Fibroblast of mammary gland (primary cell): Measurements from ENCODE around the gene GSC2.

Experiments
- DNase-seq: peaks from one replicate; pipeline ENCODE4 v3.0.0-alpha.2; 2010; ENCODE audit warnings: low read depth
- H3K4me3 ChIP-seq: 2 replicates; pipeline ENCODE4 v1.5.1; 2011; ENCODE audit warnings: low read depth, mild to moderate bottlenecking, low read length, moderate library complexity; ENCODE audit not compliant: control insufficient read depth
- CTCF ChIP-seq: conservative IDR thresholded peaks from 2 replicates; pipeline ENCODE4 v1.5.1; 2011; ENCODE audit warnings: low read depth, low read length, inconsistent platforms; ENCODE audit not compliant: control insufficient read depth, insufficient read depth

Gene GSC2

GRCh38 chr22:19115628-19116027 lies 34.5 kb downstream of the GSC2 start:
- DNase-seq: no peak
- H3K4me3 ChIP-seq: no peak overlapping the region
- TF ChIP-seq CTCF: peak; percentile 15

- no peak overlapping the region for H3K4me3 ChIP-seq
Measured at GRCh38 chr22:19114984-19115552, 35.0 kb downstream of the GSC2 start.

GRCh38 chr22:19113429-19113828 lies 36.7 kb downstream of the GSC2 start:
- no peak for TF ChIP-seq CTCF
- DNase-seq: no peak
- no peak overlapping the region for H3K4me3 ChIP-seq

More at GRCh38 chr22:19114984-19115552, 35.0 kb downstream of the GSC2 start:
- DNase-seq: no peak
- TF ChIP-seq CTCF: no peak

- TF ChIP-seq CTCF: no peak
- H3K4me3 ChIP-seq: no peak overlapping the region
- DNase-seq: no peak
Measured at GRCh38 chr22:19111584-19111983, 38.5 kb downstream of the GSC2 start.

GRCh38 chr22:19111140-19111539 lies 39.0 kb downstream of the GSC2 start:
- H3K4me3 ChIP-seq: no peak overlapping the region
- no peak for TF ChIP-seq CTCF
- no peak for DNase-seq

- TF ChIP-seq CTCF: no peak
- no peak overlapping the region for H3K4me3 ChIP-seq
- DNase-seq: no peak
Measured at GRCh38 chr22:19110646-19111045, 39.4 kb downstream of the GSC2 start.

GRCh38 chr22:19110064-19110458 lies 40.0 kb downstream of the GSC2 start:
- no peak overlapping the region for H3K4me3 ChIP-seq
- DNase-seq: no peak
- TF ChIP-seq CTCF: no peak
